Measurements from ENCODE around the gene YBEY. TPM values are rescaled to one million over a fixed set of nuclear protein-coding genes. Genes with fewer than 3 reads are reported as not detected.
A peak's percentile ranks its signal among the peaks of the same experiment; 100 is the strongest.

Gene YBEY
- total and polyA plus RNA-seq, 2 of the 13 experiments (the other 11 are each of a cell fraction or from before 2014, with no cell fraction given), result 6.5 to 8.9 TPM

- TF ChIP-seq, protein P1, sequence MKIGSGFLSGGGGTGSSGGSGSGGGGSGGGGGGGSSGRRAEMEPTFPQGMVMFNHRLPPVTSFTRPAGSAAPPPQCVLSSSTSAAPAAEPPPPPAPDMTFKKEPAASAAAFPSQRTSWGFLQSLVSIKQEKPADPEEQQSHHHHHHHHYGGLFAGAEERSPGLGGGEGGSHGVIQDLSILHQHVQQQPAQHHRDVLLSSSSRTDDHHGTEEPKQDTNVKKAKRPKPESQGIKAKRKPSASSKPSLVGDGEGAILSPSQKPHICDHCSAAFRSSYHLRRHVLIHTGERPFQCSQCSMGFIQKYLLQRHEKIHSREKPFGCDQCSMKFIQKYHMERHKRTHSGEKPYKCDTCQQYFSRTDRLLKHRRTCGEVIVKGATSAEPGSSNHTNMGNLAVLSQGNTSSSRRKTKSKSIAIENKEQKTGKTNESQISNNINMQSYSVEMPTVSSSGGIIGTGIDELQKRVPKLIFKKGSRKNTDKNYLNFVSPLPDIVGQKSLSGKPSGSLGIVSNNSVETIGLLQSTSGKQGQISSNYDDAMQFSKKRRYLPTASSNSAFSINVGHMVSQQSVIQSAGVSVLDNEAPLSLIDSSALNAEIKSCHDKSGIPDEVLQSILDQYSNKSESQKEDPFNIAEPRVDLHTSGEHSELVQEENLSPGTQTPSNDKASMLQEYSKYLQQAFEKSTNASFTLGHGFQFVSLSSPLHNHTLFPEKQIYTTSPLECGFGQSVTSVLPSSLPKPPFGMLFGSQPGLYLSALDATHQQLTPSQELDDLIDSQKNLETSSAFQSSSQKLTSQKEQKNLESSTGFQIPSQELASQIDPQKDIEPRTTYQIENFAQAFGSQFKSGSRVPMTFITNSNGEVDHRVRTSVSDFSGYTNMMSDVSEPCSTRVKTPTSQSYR (CRISPR knock-in tag; IDR thresholded peaks at IDR 0.05; ENCODE audit: borderline replicate concordance), result peak; percentile 62; the same call in 1 of the 2 replicates
- TF ChIP-seq HNRNPK (IDR thresholded peaks at IDR 0.05; ENCODE audit: low read depth, low read length, poor library complexity, severe bottlenecking), result peak; percentile 98
- peak; percentile 97 for TF ChIP-seq BORCS8-MEF2B (CRISPR knock-in tag; IDR thresholded peaks at IDR 0.05)
- no peak for TF ChIP-seq GPBP1L1 (CRISPR knock-in tag; IDR thresholded peaks at IDR 0.05)
- 0 out of 2 replicates have a peak, but pooled peaks have one; percentile 10 for TF ChIP-seq HINFP (CRISPR knock-in tag; IDR thresholded peaks at IDR 0.05; ENCODE audit: low read depth)
- TF ChIP-seq LCORL (IDR thresholded peaks at IDR 0.05), result no peak
- TF ChIP-seq LCORL (CRISPR knock-in tag; IDR thresholded peaks at IDR 0.05), result peak; percentile 83
- TF ChIP-seq FOXO1 (CRISPR knock-in tag; IDR thresholded peaks at IDR 0.05), result peak; percentile 65
- peak; percentile 93; the same call in 1 of the 2 replicates for TF ChIP-seq REPIN1 (CRISPR knock-in tag; IDR thresholded peaks at IDR 0.05; ENCODE audit: borderline replicate concordance, low read depth)
- TF ChIP-seq THYN1 (CRISPR knock-in tag; IDR thresholded peaks at IDR 0.05; ENCODE audit: borderline replicate concordance, low read depth), result peak; percentile 49; the same call in 1 of the 2 replicates
- TF ChIP-seq PAWR (CRISPR knock-in tag; IDR thresholded peaks at IDR 0.05; ENCODE audit: borderline replicate concordance), result no peak
- peak; percentile 53 for TF ChIP-seq SRSF1 (optimal IDR thresholded peaks at IDR 0.05; ENCODE audit: low read depth, low read length)
- 0 out of 2 replicates have a peak, but pooled peaks have one; percentile 70 for TF ChIP-seq THAP7 (CRISPR knock-in tag; IDR thresholded peaks at IDR 0.05)
- peak; percentile 25; the same call in 1 of the 2 replicates for TF ChIP-seq ZNF790 (CRISPR knock-in tag; IDR thresholded peaks at IDR 0.05; ENCODE audit: borderline replicate concordance)
- TF ChIP-seq MIER3 (CRISPR knock-in tag; IDR thresholded peaks at IDR 0.05; ENCODE audit: borderline replicate concordance), result peak; percentile 76; the same call in 1 of the 2 replicates
- TF ChIP-seq MXD4 (CRISPR knock-in tag; IDR thresholded peaks at IDR 0.05), result peak; percentile 78
- no peak for TF ChIP-seq SNAPC5 (CRISPR knock-in tag; IDR thresholded peaks at IDR 0.05; ENCODE audit: borderline replicate concordance)
- peak; percentile 60; the same call in 1 of the 2 replicates for TF ChIP-seq ZNF83 (CRISPR knock-in tag; IDR thresholded peaks at IDR 0.05; ENCODE audit: borderline replicate concordance)
- TF ChIP-seq ZNF12 (CRISPR knock-in tag; IDR thresholded peaks at IDR 0.05), result peak; percentile 76
- TF ChIP-seq TOPORS (CRISPR knock-in tag; IDR thresholded peaks at IDR 0.05), result peak; percentile 94
- TF ChIP-seq MBNL3 (CRISPR knock-in tag; conservative IDR thresholded peaks at IDR 0.05), result no peak
- TF ChIP-seq MYNN (CRISPR knock-in tag; IDR thresholded peaks at IDR 0.05; ENCODE audit: low read depth), result no peak
Observed at GRCh38 chr21:46285761-46286647, at the start of gene YBEY (continued).
